LNCaP clone FGC (cell line): ENCODE results near the gene SLC18A2.

ENCODE experiments used
- DNase-seq: peaks from one replicate; pipeline ENCODE4 v3.0.0-alpha.2; 2011; ENCODE audit warnings: low read depth
- H3K4me3 ChIP-seq: 2 replicates; pipeline ENCODE4 v1.5.1; 2011; ENCODE audit warnings: mild to moderate bottlenecking, low read depth, low read length, control low read depth
- CTCF ChIP-seq: IDR thresholded peaks from 2 replicates; pipeline ENCODE4 v1.5.1; 2012; ENCODE audit warnings: mild to moderate bottlenecking; ENCODE audit not compliant: control insufficient read depth, insufficient read depth; ENCODE audit errors: extremely low read depth

The SLC18A2 gene

GRCh38 chr10:117261501-117261900 lies 20.6 kb downstream of the SLC18A2 start:
- no peak for DNase-seq
- no peak for TF ChIP-seq CTCF
- H3K4me3 ChIP-seq: no peak overlapping the region

DNA sequence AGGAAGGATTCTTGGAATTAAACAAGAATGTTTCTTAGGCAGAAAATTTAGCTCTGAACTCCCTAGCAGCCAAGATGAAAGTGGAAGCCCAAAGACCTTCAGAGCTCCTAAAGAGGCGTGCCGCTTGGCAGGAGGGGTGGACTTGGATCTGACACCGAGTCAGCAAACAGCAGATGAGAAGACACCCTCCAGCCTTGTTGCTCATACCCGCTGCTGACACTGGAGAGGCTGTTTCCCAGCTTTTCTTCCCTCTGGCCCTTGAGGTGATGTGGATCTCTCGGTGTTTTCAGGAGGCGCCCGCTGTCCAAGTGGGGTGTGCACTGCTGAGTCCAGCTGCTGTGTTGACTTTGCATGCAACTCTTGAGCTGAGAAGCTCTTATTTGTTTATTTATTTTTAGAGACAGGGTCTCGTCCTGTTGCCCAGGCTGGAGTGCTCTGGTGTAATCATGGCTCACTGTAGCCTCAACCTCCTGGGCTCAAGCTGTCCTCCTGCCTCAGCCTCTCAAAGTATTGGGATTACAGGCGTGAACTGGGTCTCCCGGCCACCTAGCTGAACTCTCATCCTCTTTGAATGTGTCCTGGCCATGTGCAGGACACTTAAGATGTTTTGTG lies 21.5 kb downstream of the SLC18A2 start:
- DNase-seq: no peak
- no peak for TF ChIP-seq CTCF

GRCh38 chr10:117262903-117263293 lies 22.0 kb downstream of the SLC18A2 start:
- no peak for TF ChIP-seq CTCF

More for the DNA sequence above, 21.5 kb downstream of the SLC18A2 start:
- no peak overlapping the region for H3K4me3 ChIP-seq

GRCh38 chr10:117264782-117265181 lies 23.9 kb downstream of the SLC18A2 start:
- peak; percentile 33 for DNase-seq
- H3K4me3 ChIP-seq: no peak overlapping the region

More at GRCh38 chr10:117262903-117263293, 22.0 kb downstream of the SLC18A2 start:
- no peak for DNase-seq
- no peak overlapping the region for H3K4me3 ChIP-seq

DNA sequence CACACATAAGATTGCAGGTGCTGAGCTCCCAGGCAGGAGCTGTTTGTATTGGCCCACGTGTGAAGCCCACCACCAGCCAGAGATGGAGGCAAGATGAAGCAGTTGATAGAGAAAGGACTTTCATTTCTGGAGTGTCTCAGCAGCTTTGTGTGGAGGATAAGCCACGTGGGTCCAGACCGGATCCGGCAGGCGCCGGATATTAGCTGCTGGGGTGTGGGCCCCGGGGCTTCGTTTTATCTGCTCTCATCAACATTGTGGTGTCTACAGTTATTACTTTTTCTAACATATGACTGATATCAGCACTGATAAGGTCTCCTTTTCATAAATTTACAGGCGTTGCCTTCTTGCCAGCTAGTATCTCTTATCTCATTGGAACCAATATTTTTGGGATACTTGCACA lies 25.5 kb downstream of the SLC18A2 start:
- DNase-seq: no peak
- H3K4me3 ChIP-seq: no peak overlapping the region
- no peak for TF ChIP-seq CTCF

More at GRCh38 chr10:117264782-117265181, 23.9 kb downstream of the SLC18A2 start:
- no peak for TF ChIP-seq CTCF

- DNase-seq: no peak
- H3K4me3 ChIP-seq: no peak overlapping the region
- no peak for TF ChIP-seq CTCF
Measured at GRCh38 chr10:117266812-117267211, 25.9 kb downstream of the SLC18A2 start.

- no peak for TF ChIP-seq CTCF
- no peak overlapping the region for H3K4me3 ChIP-seq
- DNase-seq: no peak
Measured at GRCh38 chr10:117268258-117268657, 27.3 kb downstream of the SLC18A2 start.
